Effector CD8-positive, alpha-beta T cell (primary cell): ENCODE results near the gene YEATS2.

ENCODE experiments used
- DNase-seq: peaks from one replicate; lab custom pipeline; 2025; lab: John Stamatoyannopoulos, UW

YEATS2 gene

DNA sequence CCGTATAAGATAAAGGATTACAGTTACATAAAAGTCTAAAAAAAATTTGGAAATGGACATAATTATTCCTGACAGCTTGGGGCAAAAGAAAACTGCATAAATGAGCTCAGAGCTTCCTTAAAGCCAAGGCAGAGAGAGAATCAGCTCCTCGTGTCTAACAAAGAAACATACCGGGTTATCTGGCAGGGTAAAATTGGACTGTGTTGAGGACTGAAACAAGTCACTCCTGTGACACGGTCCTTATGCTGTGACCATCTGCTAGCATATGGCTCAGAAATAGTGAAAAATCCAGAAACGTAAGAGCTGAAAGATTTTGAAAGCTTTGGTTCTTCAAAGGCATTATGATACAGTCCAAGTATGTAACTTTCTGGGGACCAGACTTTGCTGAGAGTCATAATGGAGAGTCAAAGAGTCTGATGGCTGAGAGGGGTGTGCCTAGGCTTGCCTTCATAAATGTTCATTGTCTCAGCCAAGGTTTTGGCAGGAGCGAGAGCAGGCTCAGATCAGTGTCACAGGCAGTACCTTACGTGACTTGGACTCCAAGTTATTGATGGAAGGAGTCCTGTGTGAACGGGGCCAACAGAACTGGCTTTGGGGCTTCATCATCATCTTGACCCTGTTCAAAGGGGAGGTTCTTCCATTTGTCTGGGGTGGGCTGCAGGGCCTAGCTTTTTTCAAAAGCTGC, 115.3 kb downstream of the YEATS2 start:
- DNase-seq, result no peak

DNA sequence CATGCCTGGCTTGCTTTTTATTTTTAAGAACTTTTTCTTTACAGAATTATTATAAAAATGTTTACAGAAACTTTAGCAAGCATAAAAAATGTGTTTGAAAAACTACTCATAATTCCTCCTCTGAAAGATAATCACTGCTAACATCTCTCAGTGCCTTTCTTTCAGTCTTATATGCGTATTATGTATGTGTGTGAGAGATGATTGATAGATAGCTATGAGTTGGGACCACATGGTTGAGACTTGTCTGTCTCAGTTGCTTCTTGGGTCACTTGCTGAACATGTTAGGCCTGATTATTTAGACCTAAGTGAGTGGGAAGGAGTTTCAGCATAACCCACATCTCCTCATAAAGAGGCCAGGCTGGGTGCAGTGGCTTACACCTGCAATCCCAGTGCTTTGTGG, 116.6 kb downstream of the YEATS2 start:
- no peak for DNase-seq

DNA sequence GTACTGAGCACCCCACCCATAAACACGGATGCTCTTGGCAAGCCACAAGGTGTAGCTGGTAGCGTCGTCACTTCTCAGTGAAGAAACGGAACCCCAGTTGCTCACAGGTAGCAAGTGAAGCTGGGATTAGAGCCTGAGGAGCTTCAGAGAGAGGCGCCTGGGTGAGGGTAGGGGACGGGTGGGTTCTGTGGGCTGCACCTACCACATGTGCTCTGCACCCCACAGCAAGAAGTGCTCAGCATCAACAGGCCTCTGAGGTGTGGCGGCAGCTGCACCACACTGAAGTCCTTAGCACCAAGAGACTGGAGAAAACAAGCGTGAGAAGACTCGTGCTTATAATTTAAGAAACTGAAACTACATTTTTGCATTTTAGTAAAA, 118.0 kb downstream of the YEATS2 start:
- no peak for DNase-seq

DNA sequence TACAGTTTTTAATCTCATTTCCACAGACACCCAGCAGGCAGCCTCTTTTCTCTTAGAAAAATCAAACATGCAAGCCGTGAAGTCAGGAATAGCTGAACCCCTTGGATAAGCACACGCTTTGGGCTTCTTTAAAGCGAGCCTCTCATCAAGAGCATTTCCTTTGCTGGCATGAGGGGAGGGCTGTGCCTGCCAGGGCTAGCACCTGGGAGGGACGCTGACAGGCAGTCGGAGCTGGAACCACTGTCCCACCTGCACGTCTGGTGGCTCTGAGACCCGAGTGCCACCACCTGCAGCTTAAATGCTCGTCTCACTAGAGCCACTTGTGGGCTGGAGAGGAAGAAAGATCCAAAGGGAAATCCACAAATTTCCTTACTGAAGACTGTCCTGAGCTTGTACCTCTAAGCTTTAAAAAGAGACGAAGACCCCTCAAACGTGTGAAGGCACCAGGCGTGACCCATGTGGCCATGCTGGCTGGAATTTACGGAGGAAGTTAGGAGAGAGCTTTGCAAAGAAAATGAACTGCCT, 118.4 kb downstream of the YEATS2 start:
- DNase-seq, result no peak

DNA sequence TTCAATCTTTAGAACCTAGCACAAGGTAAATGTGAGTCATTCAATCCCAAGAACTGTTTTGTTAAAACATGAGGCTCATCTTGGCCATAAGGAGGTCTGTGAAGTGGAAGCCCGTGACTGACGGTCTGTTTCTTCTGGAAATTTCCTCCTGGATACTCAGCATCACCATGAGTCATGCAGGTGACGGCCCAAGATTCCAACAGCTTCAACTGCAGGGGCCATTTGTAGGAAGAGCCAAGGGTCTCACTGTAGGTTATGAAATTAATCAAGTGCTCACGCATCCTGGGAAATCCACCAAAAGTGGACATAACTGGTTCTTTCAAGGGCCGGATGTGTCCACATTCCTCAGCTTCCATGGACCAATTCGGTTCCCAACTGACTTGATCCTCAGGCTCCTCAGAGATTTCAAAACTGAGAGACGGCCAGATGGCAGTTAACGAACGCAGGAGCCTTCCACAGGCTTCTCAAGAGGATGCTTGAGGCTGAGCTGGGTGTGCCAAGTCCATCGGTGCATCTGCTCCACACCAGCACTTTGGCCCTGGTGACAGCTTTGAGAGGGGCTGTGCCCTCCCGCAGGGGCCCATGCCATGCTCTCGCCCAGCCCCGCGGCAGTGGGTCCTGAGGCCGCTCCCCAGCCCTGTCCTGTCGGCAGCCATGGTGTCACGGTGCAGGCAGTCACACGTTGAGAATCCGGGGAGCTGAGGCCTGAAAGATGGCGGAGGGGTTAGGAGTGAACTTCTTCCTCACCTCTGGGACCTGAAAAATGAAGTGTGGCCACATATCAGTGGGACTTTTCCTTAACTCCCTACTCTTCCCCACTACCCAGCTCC, 119.3 kb downstream of the YEATS2 start:
- DNase-seq, result no peak

DNA sequence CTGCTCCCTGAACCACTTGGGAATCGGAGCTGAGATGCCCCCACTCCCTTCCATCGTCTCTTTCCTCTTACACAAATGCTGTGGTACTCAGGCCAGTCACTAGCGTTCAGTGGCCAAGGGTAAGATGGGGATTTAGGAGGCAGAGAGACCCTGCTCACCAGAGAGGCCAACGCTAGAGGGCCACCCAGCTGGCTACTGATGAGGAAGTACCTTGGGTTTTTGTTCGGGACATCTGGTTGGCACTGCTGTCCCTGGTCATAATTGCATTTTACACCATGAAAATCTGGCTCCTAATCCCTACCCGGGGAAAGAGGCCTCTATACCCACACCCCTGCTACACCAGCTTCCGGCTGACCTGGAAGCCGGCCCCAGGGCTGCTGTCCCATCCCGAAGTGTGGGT, 120.0 kb downstream of the YEATS2 start:
- no peak for DNase-seq

DNA sequence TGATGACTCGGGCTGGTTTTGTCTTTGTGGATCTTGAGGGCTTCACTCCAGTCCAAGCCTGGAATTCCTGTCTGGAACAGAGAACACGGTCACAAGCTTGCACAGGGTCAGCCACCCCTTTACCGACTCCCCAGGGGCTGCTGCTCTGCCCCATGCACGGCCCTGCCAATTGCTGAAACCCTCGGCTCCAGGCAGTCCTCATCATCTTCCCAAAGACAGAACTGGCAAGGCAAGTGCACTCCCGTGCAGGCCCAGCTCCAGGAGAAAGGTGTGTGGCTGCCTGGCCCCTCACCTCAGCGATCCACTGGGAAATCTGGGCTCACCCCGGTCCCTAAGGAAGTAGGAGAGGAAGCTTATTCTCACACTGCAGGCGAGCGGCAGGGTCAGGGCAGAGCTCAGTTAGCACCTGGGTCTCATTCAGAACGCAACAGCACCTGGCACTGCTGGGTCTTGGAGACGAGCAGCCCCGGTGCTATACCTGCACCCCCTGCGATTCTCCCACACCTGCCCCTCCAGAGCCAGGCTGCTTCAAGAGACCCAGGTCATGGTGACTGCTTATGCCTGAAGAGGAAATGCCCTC, 120.5 kb downstream of the YEATS2 start:
- no peak for DNase-seq

DNA sequence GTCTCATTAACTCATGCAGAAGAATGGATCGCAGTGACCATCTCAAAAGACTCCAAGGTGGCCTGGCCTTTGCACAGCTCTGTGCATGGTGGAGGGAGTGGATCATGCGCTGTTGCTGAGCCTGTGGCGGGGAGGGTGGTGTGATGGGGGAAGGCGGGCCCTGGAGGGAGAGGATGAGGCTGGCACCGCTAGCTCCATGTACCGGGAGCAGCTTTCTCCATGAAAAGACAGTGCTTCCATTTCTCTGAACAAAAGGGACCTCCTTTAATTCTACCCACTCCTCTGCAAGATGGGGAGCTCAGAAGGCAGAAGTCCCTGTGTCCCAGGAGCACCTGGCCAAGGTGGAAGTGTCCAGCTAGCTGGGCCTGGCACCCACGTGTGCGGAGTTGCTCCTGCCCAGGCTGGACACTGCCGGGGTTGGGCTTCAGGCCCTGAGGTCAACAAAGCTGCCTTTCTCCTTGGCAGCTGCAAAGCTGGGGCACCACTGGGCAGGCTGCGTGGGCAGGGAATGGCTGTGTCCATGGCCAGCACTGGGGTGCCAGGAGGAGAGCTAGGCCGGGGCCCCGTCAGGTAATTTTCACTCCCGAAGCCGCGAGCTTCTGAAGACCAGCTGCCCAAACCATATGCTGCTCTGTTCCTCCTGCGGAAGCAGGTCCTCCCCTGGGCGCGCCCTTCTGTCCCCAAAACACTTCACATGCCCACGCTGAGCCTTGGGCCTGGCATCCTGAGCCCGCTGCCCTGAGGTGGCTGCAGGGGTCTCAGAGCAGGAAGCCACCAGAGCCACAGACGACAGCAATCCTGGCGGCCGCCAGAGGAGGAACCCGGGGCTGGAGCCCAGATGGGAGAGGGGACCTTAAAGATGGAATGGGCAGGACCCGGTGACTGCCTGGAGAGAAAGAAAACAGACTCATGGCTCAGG, 121.4 kb downstream of the YEATS2 start:
- no peak for DNase-seq

DNA sequence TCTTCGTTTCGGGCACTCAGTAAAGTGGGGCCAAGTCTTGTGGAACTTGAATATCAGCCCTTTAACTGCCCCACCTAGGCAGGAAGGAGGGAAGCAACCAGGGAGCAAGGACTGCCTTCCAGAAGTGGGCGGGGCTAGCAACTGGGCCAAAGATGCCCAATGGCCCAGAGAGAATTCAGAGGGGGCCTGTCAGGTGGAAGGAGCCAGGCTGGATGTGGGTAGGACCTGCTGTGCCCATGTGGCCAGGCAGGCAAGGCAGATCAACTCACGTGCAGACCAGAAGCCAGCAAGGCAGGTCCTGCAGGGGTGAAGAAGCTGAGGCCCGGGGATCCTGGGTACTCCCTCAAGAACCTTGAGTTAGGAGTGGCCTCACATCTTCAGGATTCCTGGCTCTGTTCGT, 122.2 kb downstream of the YEATS2 start:
- no peak for DNase-seq

DNA sequence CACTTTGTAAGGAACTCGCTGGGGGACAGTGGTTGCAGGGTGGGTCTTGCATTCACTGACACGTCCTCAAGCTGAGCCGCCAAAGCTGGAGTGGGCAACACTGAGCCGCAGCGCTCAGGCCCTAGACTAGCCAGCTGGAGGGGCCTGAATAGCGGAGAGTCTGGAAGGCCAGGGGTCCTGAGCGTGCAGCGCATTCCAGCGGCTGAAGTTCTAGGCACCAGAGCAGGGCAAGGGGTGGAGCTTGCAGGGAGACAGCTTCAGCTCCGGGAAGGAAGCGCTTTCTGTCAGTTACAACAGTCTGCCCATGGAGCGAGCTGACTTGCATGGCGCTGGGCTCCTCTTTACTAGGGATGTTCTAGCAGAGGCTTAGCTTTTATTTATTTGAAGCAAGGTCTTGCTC, 125.0 kb downstream of the YEATS2 start:
- no peak for DNase-seq

DNA sequence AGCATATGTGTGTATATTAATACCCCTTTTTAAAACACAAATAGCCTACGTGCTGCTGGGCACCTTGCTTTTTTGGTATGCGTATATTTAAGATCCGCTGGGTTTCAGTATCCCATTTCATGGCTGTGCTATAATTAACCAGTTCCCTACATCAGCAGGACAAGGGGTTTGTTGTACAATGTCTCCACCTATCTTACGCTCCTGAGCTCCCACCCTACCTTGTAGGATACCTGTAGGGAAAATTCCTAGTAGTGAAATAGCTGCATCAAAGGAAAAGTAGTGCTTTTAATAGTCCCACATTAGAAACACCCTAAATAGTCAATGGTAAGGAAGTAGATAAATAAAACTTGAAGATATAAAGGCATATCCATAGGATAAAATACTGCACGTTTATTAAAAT, 126.4 kb downstream of the YEATS2 start:
- no peak for DNase-seq

DNA sequence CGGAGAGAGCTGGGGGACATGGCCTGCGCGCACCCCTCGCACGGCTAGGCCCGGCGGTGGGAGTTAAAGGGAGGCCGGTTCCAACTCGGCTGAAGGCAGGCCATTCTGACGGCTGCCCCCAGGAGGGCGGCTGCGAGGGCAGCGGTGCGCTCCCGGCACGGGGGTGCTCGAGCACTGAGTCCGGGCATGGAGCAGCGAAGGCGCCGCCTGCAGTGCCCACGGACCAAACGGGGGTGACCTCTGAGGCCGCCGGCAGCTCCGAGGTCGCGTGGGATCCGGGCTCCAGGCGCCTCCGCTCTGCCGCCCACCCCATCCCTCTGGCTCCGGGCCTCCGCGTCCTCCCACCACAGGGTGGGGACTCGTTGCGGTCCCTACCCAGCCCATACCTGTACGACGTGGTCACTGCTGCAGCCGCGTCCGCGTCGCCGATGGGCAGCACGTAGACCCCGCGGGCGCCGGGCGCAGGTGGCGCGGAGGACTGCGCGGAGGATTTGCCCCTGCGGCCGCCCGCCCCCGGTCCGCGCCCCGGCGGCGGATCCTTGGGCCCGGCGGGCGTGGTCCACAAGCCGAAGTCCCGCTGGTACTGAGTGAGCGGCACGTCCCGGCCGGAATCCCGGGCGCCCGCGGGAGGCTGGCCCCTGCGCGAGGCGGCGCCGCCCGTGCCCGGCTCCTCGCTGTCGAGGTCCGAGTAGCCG, 127.3 kb downstream of the YEATS2 start:
- no peak for DNase-seq

DNA sequence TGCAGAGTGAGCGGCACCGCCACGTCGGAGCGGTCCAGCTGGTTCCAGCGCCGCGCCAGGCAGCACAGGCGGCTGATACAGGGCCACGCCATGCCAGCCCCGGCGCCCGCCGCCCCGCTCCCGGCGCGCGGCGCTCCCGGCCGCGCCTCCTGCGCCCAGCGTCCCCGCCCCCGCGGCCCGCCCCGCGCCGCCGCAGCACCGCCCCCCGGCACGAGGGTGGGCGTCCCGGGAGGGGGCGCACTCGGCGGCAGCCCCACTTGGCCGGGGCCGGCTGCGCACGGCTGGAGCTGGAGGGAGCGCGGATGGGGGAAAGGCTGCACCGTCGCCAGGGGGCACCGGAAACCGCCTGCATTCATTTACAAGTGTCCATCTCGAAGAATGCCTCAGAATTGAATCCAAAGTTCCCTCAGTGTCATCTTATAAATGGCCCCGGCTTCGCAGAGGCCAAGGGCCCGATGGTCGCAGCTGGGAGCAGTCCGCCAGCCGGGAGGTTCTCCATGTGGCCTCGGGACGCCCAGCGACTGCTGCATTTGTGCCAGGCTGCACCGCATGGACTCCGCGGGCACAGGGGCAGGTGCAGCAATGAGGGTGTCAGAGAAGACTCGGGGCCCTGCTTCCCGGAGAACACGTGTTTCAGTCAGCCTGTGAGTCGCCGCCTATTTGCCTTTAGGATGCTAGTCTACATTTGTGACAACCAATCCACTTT, 128.0 kb downstream of the YEATS2 start, which contains the start of gene MAP6D1:
Gene MAP6D1, minus strand, starts transcription at position 122 of the 706 bp plus-strand sequence. Its CDS starts 30 bp downstream, at position 92.
- peak; percentile 39 for DNase-seq

DNA sequence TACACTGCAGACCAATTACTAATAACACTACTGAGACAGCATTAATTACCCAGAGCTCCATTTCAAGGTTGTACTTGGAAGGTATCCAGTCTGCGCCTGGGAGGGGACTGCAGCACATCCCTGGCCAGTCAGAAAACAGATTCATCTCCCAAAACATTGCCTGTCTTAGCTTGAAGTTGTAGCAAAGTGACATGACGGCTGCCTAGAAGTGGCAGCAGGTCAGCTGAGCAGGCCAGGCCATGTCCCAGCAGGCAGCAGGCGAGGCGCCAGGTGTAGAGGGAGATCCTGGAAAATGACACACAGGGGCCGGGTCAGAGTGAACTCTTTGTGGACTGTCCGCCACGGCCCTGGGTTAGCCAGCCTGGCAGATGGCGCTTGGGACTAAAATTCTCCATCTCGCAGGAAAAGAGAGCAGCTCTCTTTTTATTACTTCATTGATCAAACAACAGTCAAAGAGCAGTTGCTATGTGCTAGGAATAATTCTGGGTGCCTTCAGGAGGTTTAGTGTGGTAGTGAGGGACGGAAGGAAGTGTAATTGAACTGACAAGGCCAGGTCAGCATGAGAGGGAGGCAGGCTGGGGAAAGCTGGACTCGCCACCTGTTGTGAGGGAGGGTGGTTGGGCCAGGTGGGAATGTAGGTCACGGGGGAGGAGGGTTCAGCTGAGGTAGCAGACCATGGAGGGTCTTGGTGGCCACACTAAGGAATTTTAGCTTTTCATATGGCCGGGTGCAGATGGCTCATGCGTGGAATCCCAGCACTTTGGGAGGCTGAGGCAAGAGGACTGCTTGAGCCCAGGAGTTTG, 129.1 kb downstream of the YEATS2 start:
- DNase-seq, result no peak

DNA sequence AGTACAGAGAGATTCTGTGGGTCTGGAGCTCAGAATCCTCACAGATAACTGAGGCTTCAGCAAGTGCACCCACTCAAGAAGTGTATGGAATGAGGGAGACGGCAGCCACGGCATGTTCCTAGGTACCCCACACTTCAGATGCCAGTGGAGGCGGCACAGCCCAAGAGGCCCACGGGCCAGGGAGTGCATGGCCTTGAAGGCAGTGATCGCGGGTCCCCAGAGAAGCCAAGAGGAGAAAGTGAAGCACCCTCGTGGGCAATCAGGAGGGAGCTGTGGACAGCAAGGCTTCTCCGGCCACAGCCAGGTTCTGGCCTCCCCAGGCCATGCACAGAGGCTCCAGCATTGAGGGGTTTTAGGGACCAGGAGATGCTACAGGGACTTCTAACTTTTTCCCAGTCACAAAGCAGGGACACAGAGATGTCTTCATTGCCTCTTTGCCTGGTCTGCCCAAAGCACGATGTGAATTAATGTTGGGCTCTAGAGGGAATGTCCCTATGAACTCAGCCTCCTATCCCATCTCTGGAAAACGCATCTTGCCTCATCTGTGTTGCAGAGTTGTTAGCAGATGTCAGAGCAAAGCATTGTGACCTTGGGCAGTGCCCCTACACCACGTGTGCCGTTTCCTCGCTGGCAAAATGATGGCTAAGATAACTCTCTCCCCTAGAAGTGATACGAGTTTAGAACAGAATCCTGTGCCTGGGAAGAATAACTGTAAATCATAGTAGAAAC, 130.4 kb downstream of the YEATS2 start:
- DNase-seq, result no peak

DNA sequence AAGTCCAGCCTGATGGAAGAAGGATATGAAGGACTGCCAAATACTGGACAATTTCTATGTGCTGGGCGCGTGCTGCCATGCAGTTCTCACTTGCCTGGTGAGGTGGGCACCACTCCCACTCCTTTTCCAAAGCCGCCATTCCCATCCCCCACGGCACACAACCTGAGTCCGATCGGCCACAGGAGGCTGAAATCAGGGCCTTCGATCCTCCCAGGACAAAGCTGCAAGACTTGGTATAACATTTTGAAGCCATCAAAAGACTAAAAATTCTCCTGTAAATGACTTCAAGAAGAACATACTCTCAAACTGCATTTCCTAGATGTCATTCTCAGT, 130.9 kb downstream of the YEATS2 start:
- DNase-seq, result no peak

DNA sequence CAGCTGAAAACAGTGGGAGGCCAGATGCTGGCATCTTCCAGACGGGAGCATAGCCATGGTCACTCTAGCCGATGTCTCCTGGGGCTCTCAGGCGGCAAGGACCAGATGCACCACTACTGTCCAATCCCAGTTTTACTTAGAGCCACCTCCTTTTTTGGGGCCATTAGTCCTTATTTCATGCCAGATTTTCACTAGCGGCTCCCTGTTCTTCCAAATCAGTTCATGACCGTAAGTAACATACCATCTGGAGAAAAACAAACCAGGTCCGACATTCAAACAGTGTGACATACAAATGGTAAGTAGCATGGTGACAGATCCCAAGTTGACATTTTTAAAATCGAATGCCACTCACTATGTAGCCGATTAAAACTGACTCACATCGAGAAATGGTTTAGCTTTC, 131.9 kb downstream of the YEATS2 start:
- DNase-seq, result no peak

DNA sequence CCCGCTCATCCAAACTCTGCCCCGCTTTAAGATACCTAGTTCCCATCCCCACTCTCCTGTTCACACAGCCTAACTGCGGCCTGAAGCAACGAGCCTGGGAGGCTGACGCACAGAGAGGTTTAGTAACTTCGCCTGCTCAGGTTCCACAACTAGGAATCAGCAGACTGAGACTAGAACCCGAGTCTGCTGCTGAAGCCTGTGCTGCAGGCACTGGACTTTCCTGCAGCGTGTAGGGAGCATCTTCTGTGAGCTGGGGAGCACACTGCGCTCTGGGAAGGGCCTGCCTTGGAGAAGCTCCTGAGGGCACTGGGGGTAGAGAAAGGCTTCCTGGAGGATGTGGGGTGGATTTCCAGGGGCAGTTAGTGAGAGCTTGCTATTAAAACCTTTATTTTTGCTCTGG, 132.6 kb downstream of the YEATS2 start:
- no peak for DNase-seq

DNA sequence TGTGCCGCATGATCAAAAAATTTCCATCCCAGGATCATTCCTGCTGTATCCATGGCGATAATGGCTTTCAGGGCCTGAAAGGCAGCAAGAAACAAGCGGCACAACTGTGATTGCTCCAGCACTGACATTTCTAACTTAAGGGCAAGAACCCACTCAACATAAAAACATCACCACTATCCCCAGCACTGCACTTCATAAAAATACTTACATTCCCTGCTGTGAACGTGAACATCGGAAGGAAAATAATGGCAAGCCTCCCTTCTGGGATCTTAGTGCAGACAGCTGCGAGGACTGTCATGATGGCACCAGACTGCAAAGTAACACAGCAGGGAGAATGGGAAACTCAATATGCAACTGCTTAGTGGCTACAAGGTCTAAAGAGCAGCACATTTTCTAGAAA, 135.9 kb downstream of the YEATS2 start:
- no peak for DNase-seq
